ENCODE results near the gene ANKRD60.

Gene ANKRD60

GRCh38 chr20:58205850-58206249 is 22.6 kb downstream of the ANKRD60 start:
- in situ Hi-C loops (cut with HindIII; ENCODE audit: low pct_ligation_motif_present, low pct_unique_long_range_greater_than_20kb, low sequenced_read_pairs): no loop called here
- DNase-seq: no peak

DNA sequence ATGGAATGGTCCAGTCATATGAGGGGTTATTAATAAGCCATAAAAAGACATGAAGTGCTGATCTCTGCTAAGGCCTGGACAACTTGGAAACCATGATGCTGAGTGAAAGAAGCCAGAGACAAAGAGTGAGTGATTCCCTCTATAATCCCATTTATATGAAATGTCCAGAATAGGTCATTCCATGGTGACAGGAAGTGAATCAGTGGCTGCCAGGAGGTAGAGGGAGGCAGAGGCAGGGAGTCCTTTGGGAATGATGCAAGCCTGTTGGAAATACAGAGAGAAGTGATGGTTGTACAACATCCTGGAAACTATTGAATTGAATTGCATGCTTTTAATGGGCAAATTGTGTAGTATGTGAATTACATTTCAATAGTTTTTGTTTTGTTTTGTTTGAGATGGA is 26.4 kb downstream of the ANKRD60 start:
- no peak for DNase-seq
- in situ Hi-C loops (cut with HindIII; ENCODE audit: low pct_ligation_motif_present, low pct_unique_long_range_greater_than_20kb, low sequenced_read_pairs): no loop called here

- in situ Hi-C loops (cut with HindIII; ENCODE audit: low pct_ligation_motif_present, low pct_unique_long_range_greater_than_20kb, low sequenced_read_pairs): no loop called here
- DNase-seq: no peak
Measured at GRCh38 chr20:58201616-58202015, 26.8 kb downstream of the ANKRD60 start.

- DNase-seq: no peak
- in situ Hi-C loops (cut with HindIII; ENCODE audit: low pct_ligation_motif_present, low pct_unique_long_range_greater_than_20kb, low sequenced_read_pairs): no loop called here
Measured at GRCh38 chr20:58199469-58199868, 29.0 kb downstream of the ANKRD60 start.

- in situ Hi-C loops (cut with HindIII; ENCODE audit: low pct_ligation_motif_present, low pct_unique_long_range_greater_than_20kb, low sequenced_read_pairs): no loop called here
- no peak for DNase-seq
Measured at GRCh38 chr20:58198901-58199355, 29.5 kb downstream of the ANKRD60 start.

GRCh38 chr20:58198384-58198783 is 30.1 kb downstream of the ANKRD60 start:
- no peak for DNase-seq
- in situ Hi-C loops (cut with HindIII; ENCODE audit: low pct_ligation_motif_present, low pct_unique_long_range_greater_than_20kb, low sequenced_read_pairs): no loop called here

- no peak for DNase-seq
- in situ Hi-C loops (cut with HindIII; ENCODE audit: low pct_ligation_motif_present, low pct_unique_long_range_greater_than_20kb, low sequenced_read_pairs): no loop called here
Measured at GRCh38 chr20:58197185-58197469, 31.3 kb downstream of the ANKRD60 start.

GRCh38 chr20:58196402-58197184 is 31.9 kb downstream of the ANKRD60 start:
- in situ Hi-C loops (cut with HindIII; ENCODE audit: low pct_ligation_motif_present, low pct_unique_long_range_greater_than_20kb, low sequenced_read_pairs): no loop called here
- no peak for DNase-seq

DNA sequence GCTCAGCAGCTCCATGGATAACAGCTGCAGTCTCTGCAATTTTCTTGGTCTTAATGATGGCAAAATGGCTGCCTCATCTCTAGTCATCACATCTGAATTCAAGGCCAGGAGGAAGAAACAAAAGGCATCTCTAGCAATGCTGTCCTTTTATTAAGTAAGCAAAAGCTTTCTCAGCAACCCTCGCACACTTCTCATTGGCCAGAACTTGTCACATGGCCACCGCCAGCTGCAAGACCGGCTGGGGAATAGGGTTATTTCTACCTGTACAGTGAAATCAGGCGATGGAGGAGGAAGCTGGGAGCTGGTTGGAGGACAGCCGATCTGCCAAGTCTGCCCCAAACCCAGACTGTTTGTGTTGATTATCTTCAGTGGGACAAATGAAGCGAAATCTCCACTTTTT is 33.4 kb downstream of the ANKRD60 start:
- no peak for DNase-seq

GRCh38 chr20:58194175-58194791 is 34.2 kb downstream of the ANKRD60 start:
- DNase-seq: no peak
- in situ Hi-C loops (cut with HindIII; ENCODE audit: low pct_ligation_motif_present, low pct_unique_long_range_greater_than_20kb, low sequenced_read_pairs): no loop called here

More for the DNA sequence above, 33.4 kb downstream of the ANKRD60 start:
- in situ Hi-C loops (cut with HindIII; ENCODE audit: low pct_ligation_motif_present, low pct_unique_long_range_greater_than_20kb, low sequenced_read_pairs): no loop called here

DNA sequence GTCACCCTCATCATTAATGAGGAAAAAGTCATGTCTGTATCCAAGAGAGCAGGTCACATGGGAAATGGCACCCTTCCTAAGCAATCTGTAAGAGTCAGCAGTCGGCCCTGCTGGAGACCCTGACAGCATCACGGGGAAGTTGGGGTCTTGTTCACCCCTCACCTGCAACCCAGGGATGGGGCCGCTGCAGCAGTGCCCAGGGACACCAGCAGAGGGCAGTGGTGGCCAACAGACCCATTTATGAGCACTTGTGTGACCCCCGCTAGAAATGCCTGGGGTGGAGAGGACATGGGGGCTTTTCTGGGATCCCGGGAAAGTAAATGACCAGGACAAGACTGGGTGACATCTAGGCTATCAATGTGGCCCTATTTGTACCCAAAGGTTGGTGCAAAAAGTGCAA is 35.9 kb downstream of the ANKRD60 start:
- DNase-seq: no peak
- in situ Hi-C loops (cut with HindIII; ENCODE audit: low pct_ligation_motif_present, low pct_unique_long_range_greater_than_20kb, low sequenced_read_pairs): no loop called here

GRCh38 chr20:58192065-58192464 is 36.4 kb downstream of the ANKRD60 start:
- DNase-seq: no peak
- in situ Hi-C loops (cut with HindIII; ENCODE audit: low pct_ligation_motif_present, low pct_unique_long_range_greater_than_20kb, low sequenced_read_pairs): no loop called here

DNA sequence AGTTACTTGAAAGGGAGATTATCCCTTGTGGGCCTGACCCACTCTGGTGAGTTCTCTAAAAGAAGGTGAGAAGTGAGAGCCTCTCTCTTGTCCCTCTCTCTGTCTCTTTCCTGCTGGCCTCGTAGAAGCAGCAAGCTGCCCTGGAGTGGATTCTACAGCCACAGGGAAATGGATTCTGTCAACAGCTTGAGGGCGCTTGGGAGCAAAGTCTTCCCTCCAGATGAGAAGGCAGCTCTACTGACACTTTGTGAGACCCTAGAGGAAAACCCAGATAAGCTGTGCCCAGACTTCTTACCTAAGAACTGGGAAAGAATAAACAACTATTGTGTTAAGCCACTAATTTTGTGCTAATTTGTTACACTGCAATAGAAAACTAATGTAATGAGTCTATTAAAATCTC is 39.9 kb downstream of the ANKRD60 start:
- in situ Hi-C loops (cut with HindIII; ENCODE audit: low pct_ligation_motif_present, low pct_unique_long_range_greater_than_20kb, low sequenced_read_pairs): no loop called here
- DNase-seq: no peak

GRCh38 chr20:58184984-58185383 is 43.5 kb downstream of the ANKRD60 start:
- no peak for DNase-seq
- in situ Hi-C loops (cut with HindIII; ENCODE audit: low pct_ligation_motif_present, low pct_unique_long_range_greater_than_20kb, low sequenced_read_pairs): no loop called here

- DNase-seq: no peak
- in situ Hi-C loops (cut with HindIII; ENCODE audit: low pct_ligation_motif_present, low pct_unique_long_range_greater_than_20kb, low sequenced_read_pairs): no loop called here
Measured at GRCh38 chr20:58184063-58184462, 44.4 kb downstream of the ANKRD60 start.

DNA sequence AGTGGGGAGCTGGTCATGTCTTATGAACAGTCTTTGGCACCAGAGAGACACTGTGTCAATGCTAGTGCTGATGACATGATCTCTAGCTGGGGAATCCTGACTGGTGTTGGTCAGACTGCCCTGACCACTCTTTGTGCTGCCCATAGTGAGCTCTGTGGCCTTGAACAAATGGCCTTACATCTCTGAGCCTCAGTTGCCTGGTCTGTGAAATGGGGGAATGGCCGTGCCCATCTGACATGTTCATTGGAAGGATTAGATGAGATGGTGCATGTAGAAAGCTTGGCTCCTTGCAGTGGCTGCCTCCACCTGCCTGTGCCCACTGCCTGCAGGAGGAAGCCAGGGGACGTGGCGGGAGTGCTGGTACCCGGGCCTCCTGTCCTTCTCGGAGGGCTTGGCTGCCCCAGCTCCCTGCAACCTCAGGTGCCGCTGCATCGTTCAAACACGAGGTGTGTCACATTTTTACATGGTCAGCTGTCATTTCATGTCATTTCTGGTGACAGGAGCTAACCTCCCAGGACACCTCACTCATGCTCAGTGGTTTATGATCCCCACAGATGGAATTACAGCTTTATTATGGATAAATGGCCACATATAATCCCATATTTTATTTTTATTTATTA is 45.8 kb downstream of the ANKRD60 start:
- in situ Hi-C loops (cut with HindIII; ENCODE audit: low pct_ligation_motif_present, low pct_unique_long_range_greater_than_20kb, low sequenced_read_pairs): no loop called here
- no peak for DNase-seq

- in situ Hi-C loops (cut with HindIII; ENCODE audit: low pct_ligation_motif_present, low pct_unique_long_range_greater_than_20kb, low sequenced_read_pairs): no loop called here
- DNase-seq: peak; percentile 40
Measured at GRCh38 chr20:58179432-58180099, 48.9 kb downstream of the ANKRD60 start.

DNA sequence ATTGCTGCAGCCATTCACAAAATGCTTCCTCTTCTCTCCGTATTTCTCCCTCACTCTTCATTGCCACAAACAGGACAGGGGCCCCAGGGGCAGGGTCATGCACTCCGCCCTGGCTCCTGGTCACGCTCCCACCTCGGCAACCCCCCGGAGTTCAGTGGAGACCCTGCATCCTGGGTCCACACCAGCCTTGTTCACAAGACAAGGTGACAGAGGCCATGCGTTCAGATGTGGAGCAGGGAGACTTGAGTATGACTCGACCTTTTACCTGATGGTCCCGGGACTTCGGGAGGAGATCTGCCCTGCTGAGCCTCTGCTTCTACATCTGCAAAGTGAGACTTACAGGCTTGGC is 49.4 kb downstream of the ANKRD60 start:
- in situ Hi-C loops (cut with HindIII; ENCODE audit: low pct_ligation_motif_present, low pct_unique_long_range_greater_than_20kb, low sequenced_read_pairs): no loop called here
- no peak for DNase-seq

- in situ Hi-C loops (cut with HindIII; ENCODE audit: low pct_ligation_motif_present, low pct_unique_long_range_greater_than_20kb, low sequenced_read_pairs): no loop called here
- DNase-seq: no peak
Measured at GRCh38 chr20:58177799-58178198, 50.7 kb downstream of the ANKRD60 start.

- in situ Hi-C loops (cut with HindIII; ENCODE audit: low pct_ligation_motif_present, low pct_unique_long_range_greater_than_20kb, low sequenced_read_pairs): no loop called here
- DNase-seq: no peak
Measured at GRCh38 chr20:58175836-58176235, 52.6 kb downstream of the ANKRD60 start.
